Breast epithelium (tissue), 4 donors: Measurements from ENCODE around the gene SCG2. TPM values are rescaled to one million over a fixed set of nuclear protein-coding genes. Genes with fewer than 3 reads are reported as not detected.

Experiments used
- DNase-seq, 2 donors: peaks; one replicate each; pipeline ENCODE4 v3.0.0-alpha.2; 2019; ENCODE audit warnings: low spot score in 2 of 2
- H3K27ac ChIP-seq, 2 donors: fragments of 200-600 bp; sonication (generic) in 1 of 2; one replicate each; pipeline ENCODE4 v1.5.1; 2016 to 2019; ENCODE audit warnings: mild to moderate bottlenecking in 1 of 2
- H3K27me3 ChIP-seq, 2 donors: fragments of 200-600 bp; sonication (generic) in 1 of 2; one replicate each; pipeline versions ENCODE4 v1.5.1 to v1.6.0; 2017 to 2019; ENCODE audit warnings: control low read depth in 1 of 2, mild to moderate bottlenecking in 1 of 2
- H3K36me3 ChIP-seq: fragments of 200-600 bp; one replicate; pipeline ENCODE4 v1.5.1; 2019
- H3K4me1 ChIP-seq, 2 donors: fragments of 200-600 bp; sonication (generic); one replicate each; pipeline ENCODE4 v1.5.1; 2016 to 2019; ENCODE audit warnings: control low read depth in 1 of 2
- H3K4me3 ChIP-seq, 3 donors: fragments of 200-600 bp; sonication (generic); 1 replicate in 2 of 3; 2 replicates in 1 of 3; pipeline ENCODE4 v1.5.1; 2016 to 2019; ENCODE audit warnings: mild to moderate bottlenecking in 3 of 3, moderate library complexity in 2 of 3
- H3K9me3 ChIP-seq, 2 donors: fragments of 200-600 bp; sonication (generic) in 1 of 2; one replicate each; pipeline ENCODE4 v1.5.1; 2016 to 2019; ENCODE audit warnings: control low read depth in 1 of 2
- POLR2A ChIP-seq: fragments of 450-650 bp; IDR thresholded peaks from one replicate; pipeline ENCODE4 v1.6.1; 2016; ENCODE audit warnings: antibody characterized with exemption, mild to moderate bottlenecking, moderate library complexity
- POLR2AphosphoS5 ChIP-seq, 3 donors: sonication (generic); formaldehyde crosslinking; IDR thresholded peaks; one replicate each; pipeline ENCODE4 v1.6.1; 2017; ENCODE audit warnings: antibody characterized with exemption in 3 of 3
- intact Hi-C: fragments of 100-400 bp; cut with DNase I; formaldehyde crosslinking; loops from one replicate; pipeline ENCODE4 v1.15.1; 2023; ENCODE audit warnings: low total_unique reads
- total RNA-seq, 3 donors: library from RNA; depleted of rRNA; stranded (reverse); fragments of >200 nt; gene quantifications; one replicate each; pipeline ENCODE4 v1.1.0, GENCODE V29; 2016
- TF ChIP-seq, protein P1 (sequence below), 3 donors: fragments of 450-650 bp; IDR thresholded peaks; one replicate each; pipeline ENCODE4 v1.5.1; 2016 to 2017; ENCODE audit warnings: antibody characterized with exemption in 3 of 3, mild to moderate bottlenecking in 3 of 3, moderate library complexity in 3 of 3

SCG2 gene
- total RNA-seq, 3 donors from 2014 or later = 0.32 to 0.66 TPM; not detected in 1

DNA sequence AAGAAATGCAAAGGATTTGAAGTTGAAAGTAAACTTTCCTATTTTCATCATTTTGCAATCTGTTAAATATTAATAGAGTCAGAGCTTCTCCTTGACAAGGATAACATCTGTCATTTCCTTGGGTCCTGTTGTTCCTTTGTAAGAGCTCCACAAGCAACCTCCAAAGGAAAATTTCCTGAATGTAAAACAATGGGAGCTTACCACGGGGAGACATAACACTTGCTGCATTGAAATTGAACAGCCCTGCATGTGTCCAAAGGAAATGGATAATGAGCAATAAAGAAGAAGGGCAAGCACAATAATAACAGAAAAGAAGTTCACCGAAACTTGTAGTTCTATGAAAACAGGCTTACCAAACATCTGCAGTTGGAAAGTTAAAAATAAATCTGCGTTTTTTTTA lies 42.0 kb upstream of the SCG2 start:
- no peaks in the 10 kb centered on the region for H3K9me3 ChIP-seq
- TF ChIP-seq, protein P1, sequence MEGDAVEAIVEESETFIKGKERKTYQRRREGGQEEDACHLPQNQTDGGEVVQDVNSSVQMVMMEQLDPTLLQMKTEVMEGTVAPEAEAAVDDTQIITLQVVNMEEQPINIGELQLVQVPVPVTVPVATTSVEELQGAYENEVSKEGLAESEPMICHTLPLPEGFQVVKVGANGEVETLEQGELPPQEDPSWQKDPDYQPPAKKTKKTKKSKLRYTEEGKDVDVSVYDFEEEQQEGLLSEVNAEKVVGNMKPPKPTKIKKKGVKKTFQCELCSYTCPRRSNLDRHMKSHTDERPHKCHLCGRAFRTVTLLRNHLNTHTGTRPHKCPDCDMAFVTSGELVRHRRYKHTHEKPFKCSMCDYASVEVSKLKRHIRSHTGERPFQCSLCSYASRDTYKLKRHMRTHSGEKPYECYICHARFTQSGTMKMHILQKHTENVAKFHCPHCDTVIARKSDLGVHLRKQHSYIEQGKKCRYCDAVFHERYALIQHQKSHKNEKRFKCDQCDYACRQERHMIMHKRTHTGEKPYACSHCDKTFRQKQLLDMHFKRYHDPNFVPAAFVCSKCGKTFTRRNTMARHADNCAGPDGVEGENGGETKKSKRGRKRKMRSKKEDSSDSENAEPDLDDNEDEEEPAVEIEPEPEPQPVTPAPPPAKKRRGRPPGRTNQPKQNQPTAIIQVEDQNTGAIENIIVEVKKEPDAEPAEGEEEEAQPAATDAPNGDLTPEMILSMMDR (IDR thresholded peaks at IDR 0.05) = no peak
- TF ChIP-seq POLR2A (no peak), POLR2AphosphoS5 (IDR thresholded peaks at IDR 0.05) (no peak)
- intact Hi-C loops = no loop called here
- no peak overlapping the region for H3K4me3 ChIP-seq
- H3K27ac ChIP-seq = no peak overlapping the region
- no peaks in the 10 kb centered on the region for H3K27me3 ChIP-seq
- H3K4me1 ChIP-seq = no peaks in the 10 kb centered on the region
- no peak for DNase-seq
- no peaks in the 10 kb centered on the region for H3K36me3 ChIP-seq

DNA sequence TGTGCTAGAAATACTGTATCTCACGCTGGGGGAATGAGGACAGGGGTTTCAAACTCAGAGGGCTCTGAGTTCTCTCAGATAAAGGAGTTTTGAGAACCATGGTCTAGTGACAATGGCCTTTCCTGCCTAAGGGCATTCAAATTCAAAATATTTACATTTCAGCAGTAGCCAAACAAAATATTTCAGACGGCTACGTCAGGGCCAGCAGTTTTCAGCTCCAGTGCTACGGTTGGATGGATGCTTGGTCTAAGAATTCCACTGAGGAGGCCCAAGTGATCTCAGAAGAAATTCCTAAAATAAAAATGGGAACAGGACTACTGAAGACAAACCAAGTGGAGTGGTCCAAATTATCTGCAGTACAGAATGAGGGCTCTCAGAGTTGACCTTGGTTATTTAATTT lies 41.1 kb upstream of the SCG2 start:
- TF ChIP-seq, protein P1 (IDR thresholded peaks at IDR 0.05) = no peak
- no peak for TF ChIP-seq POLR2A
- no peak for TF ChIP-seq POLR2AphosphoS5 (IDR thresholded peaks at IDR 0.05)
- Histone ChIP-seq H3K4me3 (no peak overlapping the region), H3K36me3 (no peaks in the 10 kb centered on the region), H3K4me1 (no peaks in the 10 kb centered on the region), H3K27me3 (no peaks in the 10 kb centered on the region), H3K9me3 (no peaks in the 10 kb centered on the region), H3K27ac (no peak overlapping the region)
- no peak for DNase-seq
- intact Hi-C loops = no loop called here

DNA sequence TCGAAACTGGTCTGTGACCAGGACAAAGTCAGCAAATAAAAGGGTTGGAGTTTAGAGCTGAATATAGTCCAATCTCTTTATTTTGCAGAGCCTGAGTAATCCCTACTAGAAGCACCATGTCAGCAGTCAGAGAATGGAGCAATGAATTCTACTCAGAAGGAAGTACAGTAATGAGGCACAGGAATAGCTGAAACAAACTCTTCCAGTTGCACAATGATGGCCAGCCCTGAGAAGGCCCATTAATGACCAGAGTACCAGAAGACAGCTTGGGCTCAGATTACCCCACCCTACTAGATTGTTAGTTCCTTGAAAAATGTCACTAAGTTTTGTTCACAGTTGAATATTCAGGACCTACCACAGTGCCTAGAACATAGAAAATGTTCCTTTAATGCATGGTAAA lies 40.3 kb upstream of the SCG2 start:
- no peak for TF ChIP-seq POLR2AphosphoS5 (IDR thresholded peaks at IDR 0.05)
- no peak for TF ChIP-seq POLR2A
- TF ChIP-seq, protein P1 (IDR thresholded peaks at IDR 0.05) = no peak
- H3K36me3 ChIP-seq = no peaks in the 10 kb centered on the region
- no peak overlapping the region for H3K27ac ChIP-seq
- DNase-seq = no peak
- no peaks in the 10 kb centered on the region for H3K4me1 ChIP-seq
- no peaks in the 10 kb centered on the region for H3K9me3 ChIP-seq
- H3K4me3 ChIP-seq = no peak overlapping the region
- H3K27me3 ChIP-seq = no peaks in the 10 kb centered on the region
- intact Hi-C loops = no loop called here

DNA sequence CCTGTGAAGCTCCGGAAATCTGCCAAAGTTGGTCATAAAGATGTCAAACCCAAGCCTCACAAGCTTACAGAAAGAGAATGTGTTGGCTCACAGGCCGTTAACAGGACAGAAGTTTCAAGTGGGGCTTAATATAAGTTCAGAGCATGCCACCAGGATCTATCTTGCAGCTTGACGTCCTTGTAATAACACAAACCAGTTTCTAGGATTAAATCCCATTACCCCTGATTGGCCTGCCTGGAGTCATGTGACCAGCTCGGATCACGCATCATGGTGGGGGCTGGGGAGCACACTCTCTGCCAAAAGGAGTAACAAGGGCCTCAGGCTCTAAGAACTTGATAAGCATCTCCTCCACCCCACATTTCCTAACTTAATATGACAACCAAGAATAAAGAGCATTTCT lies 38.9 kb upstream of the SCG2 start:
- intact Hi-C loops = no loop called here
- H3K36me3 ChIP-seq = no peaks in the 10 kb centered on the region
- TF ChIP-seq POLR2A (no peak), POLR2AphosphoS5 (IDR thresholded peaks at IDR 0.05) (no peak)
- TF ChIP-seq, protein P1 (IDR thresholded peaks at IDR 0.05) = no peak
- DNase-seq = no peak
- H3K4me1 ChIP-seq = no peaks in the 10 kb centered on the region
- H3K27me3 ChIP-seq = no peaks in the 10 kb centered on the region
- no peak overlapping the region for H3K27ac ChIP-seq
- H3K4me3 ChIP-seq = no peak overlapping the region
- no peaks in the 10 kb centered on the region for H3K9me3 ChIP-seq

DNA sequence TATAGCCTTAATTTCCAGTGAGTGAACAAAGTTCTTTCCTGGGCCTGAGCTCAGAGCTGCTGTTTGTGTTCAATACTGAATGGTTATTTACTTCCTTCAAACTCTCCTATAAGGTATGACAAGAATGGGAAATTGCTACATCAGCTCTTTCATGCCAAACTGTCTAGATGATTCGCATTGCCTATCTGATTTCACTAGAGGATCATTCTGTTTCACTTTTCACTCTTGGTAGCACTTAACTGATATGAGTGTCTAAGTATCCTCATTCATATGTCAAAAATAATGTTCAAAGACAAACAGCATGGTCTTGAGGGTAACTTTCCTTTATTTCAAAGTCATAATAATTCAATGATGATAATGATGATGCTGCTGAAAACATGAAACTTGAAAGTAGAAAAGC lies 32.9 kb upstream of the SCG2 start:
- Histone ChIP-seq H3K27ac (no peak overlapping the region), H3K9me3 (no peaks in the 10 kb centered on the region), H3K27me3 (no peaks in the 10 kb centered on the region), H3K4me1 (no peaks in the 10 kb centered on the region), H3K4me3 (no peak overlapping the region), H3K36me3 (no peaks in the 10 kb centered on the region)
- no peak for TF ChIP-seq POLR2AphosphoS5 (IDR thresholded peaks at IDR 0.05)
- TF ChIP-seq POLR2A = no peak
- TF ChIP-seq, protein P1 (IDR thresholded peaks at IDR 0.05) = no peak
- intact Hi-C loops = no loop called here
- no peak for DNase-seq
